Measurements from ENCODE around the gene RFXAP. TPM values are rescaled to one million over a fixed set of nuclear protein-coding genes. Genes with fewer than 3 reads are reported as not detected.

Gene RFXAP
- total RNA-seq, 1 experiment from 2014 or later: 8.7 TPM

DNA sequence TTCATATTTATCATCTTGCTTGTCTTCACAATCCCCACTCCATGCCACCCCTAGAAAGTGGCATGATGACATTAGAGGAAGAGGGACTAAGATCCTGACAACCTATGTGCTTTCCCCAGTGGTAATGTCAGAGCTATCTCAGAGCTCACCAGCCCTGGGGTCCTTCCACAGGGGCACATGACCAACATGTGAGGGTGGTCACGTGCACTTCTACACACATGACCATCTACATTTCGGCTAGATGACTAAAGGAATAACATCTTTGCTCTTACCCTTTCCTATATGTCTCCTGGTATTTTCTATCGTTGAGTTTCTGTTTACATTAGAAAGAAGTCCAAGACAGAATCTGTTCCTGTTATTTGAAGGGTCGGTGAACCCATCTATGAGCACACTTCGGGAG is 46.2 kb downstream of the RFXAP start:
- Histone ChIP-seq H3K27ac (ENCODE audit: insufficient read length, low read depth, low read length) (no peak overlapping the region), H2AK5ac (ENCODE audit: insufficient read length, low read length) (no peak overlapping the region), H3K4me2 (ENCODE audit: insufficient read depth, insufficient read length, low read length) (no peak overlapping the region), H3K23ac (ENCODE audit: insufficient read length, low read depth, low read length) (no peak overlapping the region), H2BK20ac (ENCODE audit: low read depth, low read length, poor library complexity, severe bottlenecking) (no peak overlapping the region), H3K79me1 (ENCODE audit: insufficient read depth, low read depth, low read length, poor library complexity, severe bottlenecking) (no peaks in the 10 kb centered on the region), H3K14ac (ENCODE audit: insufficient read depth, low read length) (no peak overlapping the region), H3K23me2 (ENCODE audit: insufficient read length, low read depth, low read length, poor library complexity, severe bottlenecking) (no peaks in the 10 kb centered on the region), H3K9me3 (ENCODE audit: control insufficient read depth, low read depth, low read length) (no peaks in the 10 kb centered on the region), H3K56ac (ENCODE audit: insufficient read length, low read depth, low read length) (no peak overlapping the region), H3K9ac (ENCODE audit: extremely low read depth, insufficient read length, low read length) (no peak overlapping the region), H2BK15ac (ENCODE audit: low read depth, low read length) (no peak overlapping the region), H2BK120ac (ENCODE audit: low read depth, low read length, poor library complexity, severe bottlenecking) (no peak overlapping the region), H4K8ac (replicated peaks; ENCODE audit: insufficient read length, low read depth, low read length) (no peak overlapping the region), H2BK5ac (ENCODE audit: insufficient read length, low read length) (no peak overlapping the region), H3K4ac (ENCODE audit: low read depth, low read length) (no peak overlapping the region), H4K91ac (ENCODE audit: insufficient read length, low read depth, low read length) (no peak overlapping the region), H2BK12ac (ENCODE audit: insufficient read length, low read depth, low read length) (no peak overlapping the region), H3K27me3 (ENCODE audit: insufficient read depth, low read length) (no peaks in the 10 kb centered on the region), H4K5ac (ENCODE audit: insufficient read length, low read depth, low read length) (no peak overlapping the region), H3K79me2 (ENCODE audit: insufficient read depth, low read length) (no peaks in the 10 kb centered on the region), H3T11ph (ENCODE audit: low read length) (no peak overlapping the region), H3K4me1 (ENCODE audit: insufficient read depth, low read length) (peaks cover 5% of the 10 kb centered on the region; the same call in 1 of the 2 replicates), H3K18ac (ENCODE audit: insufficient read length, low read depth, low read length) (no peak overlapping the region), H2AFZ (ENCODE audit: low read length) (no peak overlapping the region), H4K20me1 (ENCODE audit: control insufficient read depth, insufficient read depth, insufficient read length) (no peaks in the 10 kb centered on the region)
- Mint-ChIP-seq H3K36me3 (ENCODE audit: insufficient read depth in 1 of 3, low read depth in 3 of 3) (no peaks in the 10 kb centered on the region; a peak in 1 of 7 replicates), H3K4me1 (peaks cover 20 to 26% of the 10 kb centered on the region in 2 experiments), H3K27ac (no peak overlapping the region), H3K4me3 (no peak overlapping the region), H3K27me3 (ENCODE audit: low read depth) (peaks cover 1% of the 10 kb centered on the region; the same call in 1 of the 2 replicates), H3K9me3 (no peaks in the 10 kb centered on the region)
- WGBS (ENCODE audit: extremely low coverage, insufficient read length, low lambda C conversion rate): no CpG with 5 or more reads among the region's 5 CpGs
- TF ChIP-seq CTCF (conservative IDR thresholded peaks at IDR 0.05): no peak
- no peak for DNase-seq

Measured in H9 (cell line).